ENCODE data around the gene CD200R1L.

DNA sequence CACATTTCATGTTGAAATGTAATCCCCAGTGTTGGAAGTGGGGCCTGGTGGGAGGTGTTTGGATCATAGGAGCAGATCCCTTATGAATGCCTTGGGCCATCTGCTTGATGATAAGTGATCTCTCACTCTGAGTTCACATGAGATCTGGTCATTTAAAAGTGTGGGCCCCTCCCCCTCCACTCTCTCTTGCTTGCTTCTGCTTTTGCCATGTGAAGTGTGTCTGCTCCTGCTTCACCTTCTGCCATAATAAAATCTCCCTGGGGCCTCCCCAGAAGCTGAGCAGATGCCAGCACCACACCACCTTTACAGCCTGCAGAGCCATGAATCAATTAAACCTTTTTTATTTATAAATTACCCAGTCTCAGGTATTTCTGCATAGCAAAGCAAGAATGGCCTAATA lies 14.2 kb upstream of the CD200R1L start:
- TF ChIP-seq CTCF (IDR thresholded peaks at IDR 0.05 in 4 of 5, conservative IDR thresholded peaks at IDR 0.05 in 1 of 5) (no peak), POLR2A (IDR thresholded peaks at IDR 0.05) (no peak)
